22Rv1 (cell line): ENCODE data around the gene NCK2.

Experiments
- H3K27ac ChIP-seq: fragments of 450-650 bp; 2 replicates; pipeline ENCODE4 v1.5.1; 2017
- CTCF ChIP-seq: fragments of 450-650 bp; IDR thresholded peaks from 2 replicates; pipeline ENCODE4 v1.5.1; 2017; ENCODE audit warnings: mild to moderate bottlenecking
- ZFX ChIP-seq: fragments of 450-650 bp; IDR thresholded peaks from 2 replicates; pipeline ENCODE4 v1.6.1; 2017; ENCODE audit warnings: antibody characterized with exemption, borderline replicate concordance

Gene NCK2

GRCh38 chr2:105730170-105730569 lies 14.5 kb upstream of the NCK2 start:
- no peak overlapping the region for H3K27ac ChIP-seq
- TF ChIP-seq CTCF: no peak
- TF ChIP-seq ZFX: no peak

GRCh38 chr2:105731511-105731910 lies 13.2 kb upstream of the NCK2 start:
- H3K27ac ChIP-seq: no peak overlapping the region
- TF ChIP-seq CTCF: no peak
- TF ChIP-seq ZFX: no peak

DNA sequence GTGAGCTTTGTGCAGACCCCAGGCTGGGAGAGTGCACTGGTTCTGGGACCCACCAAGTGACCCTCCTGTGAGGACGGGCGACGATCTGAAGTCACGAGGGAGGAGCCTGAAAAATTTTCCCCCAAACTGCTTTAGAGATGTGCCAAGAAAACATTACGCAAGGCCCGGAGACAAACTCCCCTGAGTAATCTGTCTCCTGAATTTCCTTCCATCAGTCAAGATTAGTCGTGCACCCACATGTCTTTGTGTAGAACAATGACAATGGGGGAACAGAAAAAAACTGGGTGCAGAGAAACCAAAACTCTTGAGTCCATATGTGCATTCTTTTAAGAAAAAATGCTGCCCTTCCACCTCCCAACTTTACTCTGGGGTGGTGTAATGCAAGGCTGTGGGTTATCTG lies 12.6 kb upstream of the NCK2 start:
- H3K27ac ChIP-seq: no peak overlapping the region
- no peak for TF ChIP-seq ZFX
- no peak for TF ChIP-seq CTCF

GRCh38 chr2:105732955-105733607 lies 11.6 kb upstream of the NCK2 start:
- TF ChIP-seq CTCF: no peak
- no peak for TF ChIP-seq ZFX
- H3K27ac ChIP-seq: no peak overlapping the region

- TF ChIP-seq ZFX (no peak), CTCF (no peak)
- no peak overlapping the region for H3K27ac ChIP-seq
Observed at GRCh38 chr2:105733875-105734274, 10.8 kb upstream of the NCK2 start.

GRCh38 chr2:105734762-105735538 lies 9.8 kb upstream of the NCK2 start:
- TF ChIP-seq ZFX: no peak
- no peak for TF ChIP-seq CTCF
- H3K27ac ChIP-seq: no peak overlapping the region

- TF ChIP-seq ZFX: no peak
- no peak for TF ChIP-seq CTCF
- H3K27ac ChIP-seq: no peak overlapping the region
Observed at GRCh38 chr2:105736145-105736544, 8.6 kb upstream of the NCK2 start.
